ENCODE results near the gene UTF1.
"Not testable (repeated sequence)": the region's sequence is repeated elsewhere in the genome, so short reads cannot be mapped to it uniquely, and the experiment has no call there.

The UTF1 gene

GRCh38 chr10:133248334-133248715 lies 18.3 kb downstream of the UTF1 start:
- DNase-seq, result no peak

GRCh38 chr10:133249094-133249780 lies 19.2 kb downstream of the UTF1 start:
- DNase-seq, result no peak

GRCh38 chr10:133249975-133250754 lies 20.1 kb downstream of the UTF1 start:
- no peak for DNase-seq

- no peak for DNase-seq
Measured at GRCh38 chr10:133251388-133252222, 21.6 kb downstream of the UTF1 start.

- no peak for DNase-seq
Measured at GRCh38 chr10:133252223-133252552, 22.2 kb downstream of the UTF1 start.

GRCh38 chr10:133253361-133253955 lies 23.4 kb downstream of the UTF1 start:
- no peak for DNase-seq

GRCh38 chr10:133254421-133255120 lies 24.6 kb downstream of the UTF1 start:
- no peak for DNase-seq

- DNase-seq, result no peak
Measured at GRCh38 chr10:133255323-133255722, 25.3 kb downstream of the UTF1 start.

GRCh38 chr10:133257489-133258065 lies 27.6 kb downstream of the UTF1 start:
- DNase-seq, result no peak

- no peak for DNase-seq
Measured at GRCh38 chr10:133258066-133258817, 28.2 kb downstream of the UTF1 start.

GRCh38 chr10:133258818-133259601 lies 29.0 kb downstream of the UTF1 start:
- DNase-seq, result peak; percentile 70

GRCh38 chr10:133259602-133259989 lies 29.6 kb downstream of the UTF1 start:
- DNase-seq, result no peak

- DNase-seq, result peak; percentile 62
Measured at GRCh38 chr10:133260895-133261725, 31.1 kb downstream of the UTF1 start.

- peak; percentile 80 for DNase-seq
Measured at GRCh38 chr10:133261726-133262325, 31.8 kb downstream of the UTF1 start.

GRCh38 chr10:133262696-133263095 lies 32.7 kb downstream of the UTF1 start:
- no peak for DNase-seq

- no peak for DNase-seq
Measured at GRCh38 chr10:133263674-133264073, 33.7 kb downstream of the UTF1 start.

GRCh38 chr10:133264461-133264860 lies 34.4 kb downstream of the UTF1 start:
- no peak for DNase-seq

- not testable (repeated sequence) for DNase-seq
Measured at GRCh38 chr10:133265052-133265451, 35.0 kb downstream of the UTF1 start.
